HCT116 (cell line): ENCODE data around the gene CALN1. TPM values are rescaled to one million over a fixed set of nuclear protein-coding genes. Genes with fewer than 3 reads are reported as not detected.

Source experiments
- ATAC-seq: fragments of 200-7000 bp; cut with Tn5 transposase; 2 replicates; pipeline ENCODE4 v1.9.1; 2020; ENCODE audit warnings: mild to moderate bottlenecking, moderate library complexity
- BruUV-seq: library from RNA; stranded (reverse); fragments of 400-500 nt; replicated peaks from 2 replicates; lab custom pipeline; 2021; lab: Mats Ljungman, UMichigan
- CTCF ChIA-PET: fragments of 300-600 bp; sonication (Branson Sonifier 250); formaldehyde crosslinking; loops from one replicate; lab custom pipeline; 2021; ENCODE audit warnings: antibody characterized with exemption; lab: Charles Lee
- POLR2A ChIA-PET: fragments of 300-600, 350-600 bp; sonication (Branson Sonifier 250); formaldehyde crosslinking; loops from one replicate; lab custom pipeline; 2021; ENCODE audit warnings: antibody characterized with exemption; lab: Charles Lee
- RAD21 ChIA-PET, 2 experiments: fragments of 300-600 bp; sonication (Branson Sonifier 250); formaldehyde crosslinking; loops; one replicate each; lab custom pipeline; 2023; ENCODE audit warnings: low total read pairs in 2 of 2; ENCODE audit not compliant: uncharacterized antibody in 2 of 2, unreplicated experiment in 2 of 2, low non-redundant PET in 1 of 2; lab: Charles Lee
- DNase-seq: peaks from one replicate; pipeline ENCODE4 v3.0.0-alpha.2; 2010; ENCODE audit warnings: low read depth, low spot score
- H2AFZ ChIP-seq: fragments of 200-600 bp; shearing (Covaris generic), sonication (generic); 2 replicates; pipeline ENCODE4 v1.6.1; 2017; ENCODE audit warnings: low read depth, mixed run types, mixed read lengths, antibody characterized with exemption, low read length; ENCODE audit not compliant: poor library complexity, severe bottlenecking
- H3K27ac ChIP-seq: 2 replicates; pipeline ENCODE4 v1.5.1; 2012; ENCODE audit warnings: low read depth, low read length
- H3K27me3 ChIP-seq: fragments of 200-600 bp; sonication (generic); 2 replicates; pipeline ENCODE4 v1.6.1; 2016; ENCODE audit warnings: mixed run types, low read length, mixed read lengths; ENCODE audit not compliant: insufficient read depth
- H3K36me3 ChIP-seq, 2 experiments: fragments of 200-500 bp in 1 of 2; fragments of 200-600 bp in 1 of 2; sonication (Bioruptor generic) in 1 of 2; sonication (generic) in 1 of 2; 2 replicates each; pipeline versions ENCODE4 v1.5.1 to v1.6.1; 2014 to 2016; ENCODE audit warnings: low read length in 2 of 2, inconsistent platforms in 1 of 2, mixed read lengths in 1 of 2, mixed run types in 1 of 2; ENCODE audit not compliant: insufficient read depth in 2 of 2, control insufficient read depth in 1 of 2
- H3K4me1 ChIP-seq, 2 experiments: fragments of 200-600 bp in 1 of 2; sonication (generic) in 1 of 2; 2 replicates each; pipeline versions ENCODE4 v1.5.1 to v1.6.1; 2012 to 2017; ENCODE audit warnings: low read length in 2 of 2, inconsistent platforms in 1 of 2, mild to moderate bottlenecking in 1 of 2, mixed read lengths in 1 of 2, mixed run types in 1 of 2, moderate library complexity in 1 of 2; ENCODE audit not compliant: insufficient read depth in 2 of 2, control insufficient read depth in 1 of 2
- H3K4me2 ChIP-seq: fragments of 200-600 bp; sonication (generic); 2 replicates; pipeline ENCODE4 v1.6.1; 2017; ENCODE audit warnings: mixed run types, low read length, mixed read lengths
- H3K4me3 ChIP-seq, 2 experiments: fragments of 200-600 bp in 1 of 2; sonication (generic) in 1 of 2; replicated peaks in 1 of 2; 2 replicates each; pipeline ENCODE4 v1.5.1; 2011 to 2016; ENCODE audit warnings: low read length in 2 of 2, control low read depth in 1 of 2, low read depth in 1 of 2, mild to moderate bottlenecking in 1 of 2, mixed read lengths in 1 of 2, mixed run types in 1 of 2
- H3K79me2 ChIP-seq: fragments of 200-600 bp; sonication (generic); 2 replicates; pipeline ENCODE4 v1.6.1; 2017; ENCODE audit warnings: mild to moderate bottlenecking, mixed run types, low read length, moderate library complexity, mixed read lengths; ENCODE audit not compliant: insufficient read depth
- H3K9ac ChIP-seq: fragments of 200-600 bp; sonication (generic); 2 replicates; pipeline ENCODE4 v1.6.1; 2016; ENCODE audit warnings: low read length, mixed read lengths
- H3K9me2 ChIP-seq: fragments of 200-600 bp; sonication (generic), shearing (Covaris generic); 2 replicates; pipeline ENCODE4 v1.6.1; 2017; ENCODE audit warnings: mixed run types, mild to moderate bottlenecking, moderate library complexity; ENCODE audit not compliant: insufficient read depth
- H3K9me3 ChIP-seq, 2 experiments: fragments of 200-500 bp in 1 of 2; fragments of 200-600 bp in 1 of 2; sonication (Bioruptor generic) in 1 of 2; sonication (generic) in 1 of 2; 2 replicates each; pipeline ENCODE4 v1.6.1; 2014 to 2017; ENCODE audit warnings: low read length in 2 of 2, mixed read lengths in 2 of 2, inconsistent platforms in 1 of 2, low read depth in 1 of 2, mild to moderate bottlenecking in 1 of 2, mixed run types in 1 of 2, moderate library complexity in 1 of 2; ENCODE audit not compliant: control insufficient read depth in 1 of 2, insufficient read depth in 1 of 2
- H4K20me1 ChIP-seq: fragments of 200-600 bp; sonication (generic), shearing (Covaris generic); 2 replicates; pipeline ENCODE4 v1.6.1; 2017; ENCODE audit warnings: mixed run types, mild to moderate bottlenecking, moderate library complexity; ENCODE audit not compliant: insufficient read depth
- CEBPB ChIP-seq: IDR thresholded peaks from 2 replicates; pipeline ENCODE4 v1.6.1; 2012; ENCODE audit warnings: low read depth
- CTCF ChIP-seq, 3 experiments: fragments of 200-600 bp in 1 of 3; sonication (generic) in 1 of 3; IDR thresholded peaks in 2 of 3; conservative IDR thresholded peaks in 1 of 3; 2 replicates each; pipeline ENCODE4 v1.5.1; 2012 to 2017; ENCODE audit warnings: low read depth in 2 of 3, low read length in 2 of 3, antibody characterized with exemption in 1 of 3, borderline replicate concordance in 1 of 3, control low read depth in 1 of 3, mild to moderate bottlenecking in 1 of 3, mixed read lengths in 1 of 3, mixed run types in 1 of 3, moderate library complexity in 1 of 3; ENCODE audit not compliant: insufficient read depth in 1 of 3
- EGR1 ChIP-seq: IDR thresholded peaks from 2 replicates; pipeline ENCODE4 v1.6.1; 2012; ENCODE audit warnings: low read depth
- EZH2 ChIP-seq: fragments of 200-600 bp; sonication (generic); IDR thresholded peaks from 2 replicates; pipeline ENCODE4 v1.6.1; 2017; ENCODE audit warnings: antibody characterized with exemption, mixed run types
- EZH2phosphoT487 ChIP-seq: fragments of 200-600 bp; IDR thresholded peaks from 2 replicates; pipeline ENCODE4 v1.6.1; 2018; ENCODE audit warnings: antibody characterized with exemption, borderline replicate concordance
- FOSL1 ChIP-seq: IDR thresholded peaks from 2 replicates; pipeline ENCODE4 v1.6.1; 2012; ENCODE audit warnings: low read depth
- JUND ChIP-seq: IDR thresholded peaks from 2 replicates; pipeline ENCODE4 v1.6.1; 2012
- POLR2A ChIP-seq: IDR thresholded peaks from 2 replicates; pipeline ENCODE4 v1.7.0; 2011; ENCODE audit warnings: borderline replicate concordance; ENCODE audit not compliant: insufficient read depth, insufficient read length; ENCODE audit errors: extremely low read depth
- REST ChIP-seq: IDR thresholded peaks from 2 replicates; pipeline ENCODE4 v1.6.1; 2012; ENCODE audit warnings: low read depth
- YY1 ChIP-seq: IDR thresholded peaks from 2 replicates; pipeline ENCODE4 v1.6.1; 2011; ENCODE audit warnings: low read length, low read depth, moderate library complexity, mild to moderate bottlenecking; ENCODE audit not compliant: insufficient replicate concordance; ENCODE audit errors: extremely low read depth
- ZBTB33 ChIP-seq: IDR thresholded peaks from 2 replicates; pipeline ENCODE4 v1.6.1; 2011; ENCODE audit warnings: mild to moderate bottlenecking, low read length, moderate library complexity; ENCODE audit not compliant: insufficient replicate concordance; ENCODE audit errors: extremely low read depth
- ZNF274 ChIP-seq: fragments of 200-500 bp; sonication (Bioruptor generic); IDR thresholded peaks from 2 replicates; pipeline ENCODE4 v1.6.1; 2014; ENCODE audit warnings: mild to moderate bottlenecking, low read depth, low read length, inconsistent platforms
- intact Hi-C: fragments of 100-400 bp; cut with micrococcal nuclease; formaldehyde crosslinking; loops from 2 replicates; pipeline ENCODE4 v1.10.0; 2022
- total RNA-seq: library from RNA; stranded (reverse); gene quantifications from one replicate; pipeline ENCODE4 v1.2.1, GENCODE V29; 2021; ENCODE audit not compliant: unreplicated experiment

Gene CALN1
- total RNA-seq, 1 experiment from 2014 or later, result 0.17 TPM

- POLR2A ChIA-PET, result no interaction called here
- Histone ChIP-seq H3K4me3 (no peak overlapping the region), H2AFZ (no peak overlapping the region), H3K4me2 (no peak overlapping the region), H3K9ac (no peak overlapping the region), H4K20me1 (no peaks in the 10 kb centered on the region), H3K27ac (no peak overlapping the region), H3K36me3 (no peaks in the 10 kb centered on the region), H3K4me1 (no peaks in the 10 kb centered on the region), H3K27me3 (no peaks in the 10 kb centered on the region), H3K79me2 (no peaks in the 10 kb centered on the region), H3K9me3 (no peaks in the 10 kb centered on the region), H3K9me2 (no peaks in the 10 kb centered on the region)
- CTCF ChIA-PET, result no interaction called here
- no peak for ATAC-seq
- intact Hi-C loops, result no loop called here
- BruUV-seq, result no TSS peak
- RAD21 ChIA-PET, result interaction anchor here in 1 of 2 experiments (1.2 kb wide), 1 partner anchor 100 kb away, joined by 3 read pairs; no protein-coding TSS in a partner anchor
- TF ChIP-seq ZNF274 (no peak), EZH2phosphoT487 (no peak)
- DNase-seq, result no peak
Measured at GRCh38 chr7:72234086-72234485, 178.1 kb downstream of the CALN1 start.

GRCh38 chr7:72230281-72230680 lies 181.9 kb downstream of the CALN1 start:
- no peak for DNase-seq
- no peak overlapping the region for H2AFZ ChIP-seq
- intact Hi-C loops, result no loop called here
- H3K4me3 ChIP-seq, result no peak overlapping the region
- ATAC-seq, result no peak
- H4K20me1 ChIP-seq, result no peaks in the 10 kb centered on the region
- H3K9me3 ChIP-seq, result no peaks in the 10 kb centered on the region
- no peaks in the 10 kb centered on the region for H3K27me3 ChIP-seq
- H3K36me3 ChIP-seq, result no peaks in the 10 kb centered on the region
- H3K9ac ChIP-seq, result no peak overlapping the region
- no peak overlapping the region for H3K27ac ChIP-seq
- ChIA-PET RAD21 (no interaction called here), POLR2A (no interaction called here), CTCF (no interaction called here)
- no peak overlapping the region for H3K4me2 ChIP-seq
- no TSS peak for BruUV-seq
- H3K4me1 ChIP-seq, result no peaks in the 10 kb centered on the region
- no peaks in the 10 kb centered on the region for H3K79me2 ChIP-seq
- no peaks in the 10 kb centered on the region for H3K9me2 ChIP-seq
- no peak for TF ChIP-seq CTCF (IDR thresholded peaks at IDR 0.05 in 2 of 3, conservative IDR thresholded peaks at IDR 0.05 in 1 of 3; ENCODE audit: borderline replicate concordance in 1 of 3, insufficient read depth in 1 of 3, low read depth in 2 of 3, low read length in 2 of 3)
- TF ChIP-seq ZNF274, result no peak
- no peak for TF ChIP-seq POLR2A
- TF ChIP-seq ZBTB33, result no peak
- TF ChIP-seq REST, result no peak
- TF ChIP-seq YY1, result no peak
- no peak for TF ChIP-seq EGR1
- TF ChIP-seq CEBPB, result no peak
- TF ChIP-seq EZH2, result no peak
- no peak for TF ChIP-seq JUND
- TF ChIP-seq EZH2phosphoT487, result no peak
- no peak for TF ChIP-seq FOSL1
